Measurements from ENCODE around the gene MRPS22. TPM values are rescaled to one million over a fixed set of nuclear protein-coding genes. Genes with fewer than 3 reads are reported as not detected.

Gene MRPS22
- total RNA-seq, 1 experiment from 2014 or later = 39.9 TPM

GRCh38 chr3:139308560-139308959 lies 35.3 kb upstream of the MRPS22 start:
- Histone ChIP-seq H3K27me3 (ENCODE audit: low read length) (no peaks in the 10 kb centered on the region), H3K4me2 (ENCODE audit: low read depth, low read length, poor library complexity, severe bottlenecking) (no peak overlapping the region), H3K9me2 (replicated peaks; ENCODE audit: insufficient read depth, low read length) (no peaks in the 10 kb centered on the region), H4K20me1 (ENCODE audit: insufficient read depth, low read depth, low read length) (no peaks in the 10 kb centered on the region), H3K4me1 (ENCODE audit: low read length) (no peaks in the 10 kb centered on the region), H3K79me2 (ENCODE audit: low read length) (no peaks in the 10 kb centered on the region), H3K4me3 (ENCODE audit: low read length) (no peak overlapping the region), H3K9ac (ENCODE audit: low read length) (no peak overlapping the region), H3K27ac (ENCODE audit: low read length) (no peak overlapping the region), H3K9me3 (ENCODE audit: low read length) (no peaks in the 10 kb centered on the region), H2AFZ (ENCODE audit: low read length) (no peak overlapping the region), H3K36me3 (ENCODE audit: insufficient read depth, low read length) (no peaks in the 10 kb centered on the region)
- DNase-seq = no peak

GRCh38 chr3:139309061-139309591 lies 34.7 kb upstream of the MRPS22 start:
- Histone ChIP-seq H3K4me1 (ENCODE audit: low read length) (no peaks in the 10 kb centered on the region), H3K9me2 (replicated peaks; ENCODE audit: insufficient read depth, low read length) (no peaks in the 10 kb centered on the region), H3K9me3 (ENCODE audit: low read length) (no peaks in the 10 kb centered on the region), H2AFZ (ENCODE audit: low read length) (no peak overlapping the region), H3K79me2 (ENCODE audit: low read length) (no peaks in the 10 kb centered on the region), H3K27ac (ENCODE audit: low read length) (no peak overlapping the region), H4K20me1 (ENCODE audit: insufficient read depth, low read depth, low read length) (no peaks in the 10 kb centered on the region), H3K9ac (ENCODE audit: low read length) (no peak overlapping the region), H3K27me3 (ENCODE audit: low read length) (no peaks in the 10 kb centered on the region), H3K4me3 (ENCODE audit: low read length) (no peak overlapping the region), H3K36me3 (ENCODE audit: insufficient read depth, low read length) (no peaks in the 10 kb centered on the region), H3K4me2 (ENCODE audit: low read depth, low read length, poor library complexity, severe bottlenecking) (no peak overlapping the region)
- DNase-seq = no peak

- Histone ChIP-seq H4K20me1 (ENCODE audit: insufficient read depth, low read depth, low read length) (no peaks in the 10 kb centered on the region), H2AFZ (ENCODE audit: low read length) (no peak overlapping the region), H3K36me3 (ENCODE audit: insufficient read depth, low read length) (no peaks in the 10 kb centered on the region), H3K4me1 (ENCODE audit: low read length) (no peaks in the 10 kb centered on the region), H3K27me3 (ENCODE audit: low read length) (no peaks in the 10 kb centered on the region), H3K27ac (ENCODE audit: low read length) (no peak overlapping the region), H3K9me3 (ENCODE audit: low read length) (no peaks in the 10 kb centered on the region), H3K9me2 (replicated peaks; ENCODE audit: insufficient read depth, low read length) (no peaks in the 10 kb centered on the region), H3K4me3 (ENCODE audit: low read length) (no peak overlapping the region), H3K79me2 (ENCODE audit: low read length) (no peaks in the 10 kb centered on the region), H3K4me2 (ENCODE audit: low read depth, low read length, poor library complexity, severe bottlenecking) (no peak overlapping the region), H3K9ac (ENCODE audit: low read length) (no peak overlapping the region)
- no peak for DNase-seq
These were observed 33.9 kb upstream of the MRPS22 start for GRCh38 chr3:139309880-139310279.

GRCh38 chr3:139310474-139310933 lies 33.3 kb upstream of the MRPS22 start:
- no peak overlapping the region for H3K4me2 ChIP-seq (ENCODE audit: low read depth, low read length, poor library complexity, severe bottlenecking)
- H3K36me3 ChIP-seq (ENCODE audit: insufficient read depth, low read length) = no peaks in the 10 kb centered on the region
- no peaks in the 10 kb centered on the region for H3K79me2 ChIP-seq (ENCODE audit: low read length)
- H3K9me2 ChIP-seq (replicated peaks; ENCODE audit: insufficient read depth, low read length) = no peaks in the 10 kb centered on the region
- H4K20me1 ChIP-seq (ENCODE audit: insufficient read depth, low read depth, low read length) = no peaks in the 10 kb centered on the region
- no peaks in the 10 kb centered on the region for H3K9me3 ChIP-seq (ENCODE audit: low read length)
- H3K27me3 ChIP-seq (ENCODE audit: low read length) = no peaks in the 10 kb centered on the region
- H2AFZ ChIP-seq (ENCODE audit: low read length) = no peak overlapping the region
- H3K4me3 ChIP-seq (ENCODE audit: low read length) = no peak overlapping the region
- no peaks in the 10 kb centered on the region for H3K4me1 ChIP-seq (ENCODE audit: low read length)
- H3K9ac ChIP-seq (ENCODE audit: low read length) = no peak overlapping the region
- no peak overlapping the region for H3K27ac ChIP-seq (ENCODE audit: low read length)
- DNase-seq = no peak

GRCh38 chr3:139311557-139311956 lies 32.3 kb upstream of the MRPS22 start:
- Histone ChIP-seq H3K27ac (ENCODE audit: low read length) (no peak overlapping the region), H3K4me3 (ENCODE audit: low read length) (no peak overlapping the region), H3K36me3 (ENCODE audit: insufficient read depth, low read length) (no peaks in the 10 kb centered on the region), H3K79me2 (ENCODE audit: low read length) (no peaks in the 10 kb centered on the region), H3K9me2 (replicated peaks; ENCODE audit: insufficient read depth, low read length) (no peaks in the 10 kb centered on the region), H3K4me1 (ENCODE audit: low read length) (no peaks in the 10 kb centered on the region), H3K9me3 (ENCODE audit: low read length) (no peaks in the 10 kb centered on the region), H3K27me3 (ENCODE audit: low read length) (no peaks in the 10 kb centered on the region), H4K20me1 (ENCODE audit: insufficient read depth, low read depth, low read length) (no peaks in the 10 kb centered on the region), H3K4me2 (ENCODE audit: low read depth, low read length, poor library complexity, severe bottlenecking) (no peak overlapping the region), H2AFZ (ENCODE audit: low read length) (no peak overlapping the region), H3K9ac (ENCODE audit: low read length) (no peak overlapping the region)
- no peak for DNase-seq

GRCh38 chr3:139312416-139312815 lies 31.4 kb upstream of the MRPS22 start:
- Histone ChIP-seq H2AFZ (ENCODE audit: low read length) (no peak overlapping the region), H3K9ac (ENCODE audit: low read length) (no peak overlapping the region), H3K27ac (ENCODE audit: low read length) (no peak overlapping the region), H3K9me2 (replicated peaks; ENCODE audit: insufficient read depth, low read length) (no peaks in the 10 kb centered on the region), H3K36me3 (ENCODE audit: insufficient read depth, low read length) (no peaks in the 10 kb centered on the region), H3K27me3 (ENCODE audit: low read length) (no peaks in the 10 kb centered on the region), H3K4me3 (ENCODE audit: low read length) (no peak overlapping the region), H3K9me3 (ENCODE audit: low read length) (no peaks in the 10 kb centered on the region), H3K4me1 (ENCODE audit: low read length) (no peaks in the 10 kb centered on the region), H4K20me1 (ENCODE audit: insufficient read depth, low read depth, low read length) (no peaks in the 10 kb centered on the region), H3K79me2 (ENCODE audit: low read length) (no peaks in the 10 kb centered on the region), H3K4me2 (ENCODE audit: low read depth, low read length, poor library complexity, severe bottlenecking) (no peak overlapping the region)
- DNase-seq = no peak

- Histone ChIP-seq H3K36me3 (ENCODE audit: insufficient read depth, low read length) (no peaks in the 10 kb centered on the region), H4K20me1 (ENCODE audit: insufficient read depth, low read depth, low read length) (no peaks in the 10 kb centered on the region), H3K9me2 (replicated peaks; ENCODE audit: insufficient read depth, low read length) (no peaks in the 10 kb centered on the region), H3K27ac (ENCODE audit: low read length) (no peak overlapping the region), H3K4me2 (ENCODE audit: low read depth, low read length, poor library complexity, severe bottlenecking) (no peak overlapping the region), H3K4me1 (ENCODE audit: low read length) (no peaks in the 10 kb centered on the region), H2AFZ (ENCODE audit: low read length) (no peak overlapping the region), H3K9me3 (ENCODE audit: low read length) (no peaks in the 10 kb centered on the region), H3K4me3 (ENCODE audit: low read length) (no peak overlapping the region), H3K79me2 (ENCODE audit: low read length) (no peaks in the 10 kb centered on the region), H3K9ac (ENCODE audit: low read length) (no peak overlapping the region), H3K27me3 (ENCODE audit: low read length) (no peaks in the 10 kb centered on the region)
- no peak for DNase-seq
These were observed 30.9 kb upstream of the MRPS22 start for GRCh38 chr3:139312959-139313358.

- H3K4me3 ChIP-seq (ENCODE audit: low read length) = no peak overlapping the region
- H3K4me1 ChIP-seq (ENCODE audit: low read length) = no peaks in the 10 kb centered on the region
- no peak overlapping the region for H2AFZ ChIP-seq (ENCODE audit: low read length)
- H3K4me2 ChIP-seq (ENCODE audit: low read depth, low read length, poor library complexity, severe bottlenecking) = no peak overlapping the region
- no peak overlapping the region for H3K27ac ChIP-seq (ENCODE audit: low read length)
- H3K9me3 ChIP-seq (ENCODE audit: low read length) = no peaks in the 10 kb centered on the region
- no peak overlapping the region for H3K9ac ChIP-seq (ENCODE audit: low read length)
- H3K27me3 ChIP-seq (ENCODE audit: low read length) = no peaks in the 10 kb centered on the region
- no peaks in the 10 kb centered on the region for H3K36me3 ChIP-seq (ENCODE audit: insufficient read depth, low read length)
- no peaks in the 10 kb centered on the region for H3K9me2 ChIP-seq (replicated peaks; ENCODE audit: insufficient read depth, low read length)
- H4K20me1 ChIP-seq (ENCODE audit: insufficient read depth, low read depth, low read length) = no peaks in the 10 kb centered on the region
- no peak for DNase-seq
- H3K79me2 ChIP-seq (ENCODE audit: low read length) = no peaks in the 10 kb centered on the region
These were observed 29.9 kb upstream of the MRPS22 start for GRCh38 chr3:139313921-139314320.

GRCh38 chr3:139317215-139317614 lies 26.6 kb upstream of the MRPS22 start:
- no peaks in the 10 kb centered on the region for H4K20me1 ChIP-seq (ENCODE audit: insufficient read depth, low read depth, low read length)
- H3K27ac ChIP-seq (ENCODE audit: low read length) = no peak overlapping the region
- no peak overlapping the region for H3K4me3 ChIP-seq (ENCODE audit: low read length)
- H3K9me2 ChIP-seq (replicated peaks; ENCODE audit: insufficient read depth, low read length) = no peaks in the 10 kb centered on the region
- no peak overlapping the region for H3K4me2 ChIP-seq (ENCODE audit: low read depth, low read length, poor library complexity, severe bottlenecking)
- H2AFZ ChIP-seq (ENCODE audit: low read length) = no peak overlapping the region
- no peak overlapping the region for H3K9ac ChIP-seq (ENCODE audit: low read length)
- no peaks in the 10 kb centered on the region for H3K79me2 ChIP-seq (ENCODE audit: low read length)
- H3K4me1 ChIP-seq (ENCODE audit: low read length) = no peaks in the 10 kb centered on the region
- H3K27me3 ChIP-seq (ENCODE audit: low read length) = no peaks in the 10 kb centered on the region
- no peaks in the 10 kb centered on the region for H3K36me3 ChIP-seq (ENCODE audit: insufficient read depth, low read length)
- H3K9me3 ChIP-seq (ENCODE audit: low read length) = no peaks in the 10 kb centered on the region
- no peak for DNase-seq
